ENCODE measurements around the gene ACSBG1.

- TF ChIP-seq, protein P1, sequence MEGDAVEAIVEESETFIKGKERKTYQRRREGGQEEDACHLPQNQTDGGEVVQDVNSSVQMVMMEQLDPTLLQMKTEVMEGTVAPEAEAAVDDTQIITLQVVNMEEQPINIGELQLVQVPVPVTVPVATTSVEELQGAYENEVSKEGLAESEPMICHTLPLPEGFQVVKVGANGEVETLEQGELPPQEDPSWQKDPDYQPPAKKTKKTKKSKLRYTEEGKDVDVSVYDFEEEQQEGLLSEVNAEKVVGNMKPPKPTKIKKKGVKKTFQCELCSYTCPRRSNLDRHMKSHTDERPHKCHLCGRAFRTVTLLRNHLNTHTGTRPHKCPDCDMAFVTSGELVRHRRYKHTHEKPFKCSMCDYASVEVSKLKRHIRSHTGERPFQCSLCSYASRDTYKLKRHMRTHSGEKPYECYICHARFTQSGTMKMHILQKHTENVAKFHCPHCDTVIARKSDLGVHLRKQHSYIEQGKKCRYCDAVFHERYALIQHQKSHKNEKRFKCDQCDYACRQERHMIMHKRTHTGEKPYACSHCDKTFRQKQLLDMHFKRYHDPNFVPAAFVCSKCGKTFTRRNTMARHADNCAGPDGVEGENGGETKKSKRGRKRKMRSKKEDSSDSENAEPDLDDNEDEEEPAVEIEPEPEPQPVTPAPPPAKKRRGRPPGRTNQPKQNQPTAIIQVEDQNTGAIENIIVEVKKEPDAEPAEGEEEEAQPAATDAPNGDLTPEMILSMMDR (IDR thresholded peaks at IDR 0.05) = no peak
- no peak for TF ChIP-seq POLR2A (IDR thresholded peaks at IDR 0.05)
- TF ChIP-seq EP300 (IDR thresholded peaks at IDR 0.05) = no peak
Observed at GRCh38 chr15:78201281-78202190, 32.8 kb downstream of the ACSBG1 start.

Measured in tibial nerve (tissue), 4 donors.